Upper lobe of left lung (tissue), 6 donors: ENCODE measurements around the gene GSTT4. TPM values are rescaled to one million over a fixed set of nuclear protein-coding genes. Genes with fewer than 3 reads are reported as not detected.

Experiments
- ATAC-seq, 2 donors: fragments of 200-7000 bp; cut with Tn5 transposase; one replicate each; pipeline ENCODE4 v1.9.1; 2022; ENCODE audit warnings: mild to moderate bottlenecking in 2 of 2, moderate library complexity in 2 of 2; ENCODE audit not compliant: low FRiP score in 2 of 2
- DNase-seq, 2 donors: peaks; one replicate each; pipeline ENCODE4 v3.0.0-alpha.2; 2019 to 2020
- H3K27ac ChIP-seq, 4 donors: fragments of 200-600 bp; sonication (generic); one replicate each; pipeline ENCODE4 v1.5.1; 2016 to 2019
- H3K27me3 ChIP-seq, 4 donors: fragments of 200-600 bp; sonication (generic); one replicate each; pipeline ENCODE4 v1.5.1; 2017 to 2019
- H3K36me3 ChIP-seq, 4 donors: fragments of 200-600 bp; sonication (generic); one replicate each; pipeline ENCODE4 v1.5.1; 2016 to 2019
- H3K4me1 ChIP-seq, 4 donors: fragments of 200-600 bp; sonication (generic); one replicate each; pipeline ENCODE4 v1.5.1; 2018 to 2019
- H3K4me3 ChIP-seq, 4 donors: fragments of 200-600 bp; sonication (generic); one replicate each; pipeline ENCODE4 v1.5.1; 2017 to 2019; ENCODE audit warnings: mild to moderate bottlenecking in 2 of 4, moderate library complexity in 1 of 4
- H3K9me3 ChIP-seq, 4 donors: fragments of 200-600 bp; sonication (generic); one replicate each; pipeline ENCODE4 v1.5.1; 2018 to 2019
- CTCF ChIP-seq, 6 experiments: fragments of 450-650 bp in 4 of 6; fragments of 200-600 bp in 2 of 6; sonication (generic) in 2 of 6; IDR thresholded peaks; one replicate each; pipeline ENCODE4 v1.5.1; 2016 to 2019; ENCODE audit warnings: antibody characterized with exemption in 6 of 6
- EP300 ChIP-seq, 4 donors: sonication (generic); formaldehyde crosslinking; IDR thresholded peaks; one replicate each; pipeline ENCODE4 v1.5.1; 2017; ENCODE audit warnings: antibody characterized with exemption in 4 of 4, control low read depth in 2 of 4
- POLR2A ChIP-seq, 4 donors: fragments of 450-650 bp; IDR thresholded peaks; one replicate each; pipeline ENCODE4 v1.5.1; 2016 to 2017; ENCODE audit warnings: antibody characterized with exemption in 4 of 4, mild to moderate bottlenecking in 2 of 4
- POLR2AphosphoS5 ChIP-seq, 2 donors: sonication (generic); formaldehyde crosslinking; IDR thresholded peaks; one replicate each; pipeline ENCODE4 v1.5.1; 2017; ENCODE audit warnings: antibody characterized with exemption in 2 of 2
- WGBS, 2 donors: methylation state at CpG; one replicate each; pipeline ENCODE4 v1.1.5; 2017 to 2018; 5-methylcytosine and 5-hydroxymethylcytosine counted together
- total RNA-seq, 6 donors: library from RNA; depleted of rRNA in 4 of 6; stranded (reverse); fragments of >200 nt in 4 of 6; gene quantifications; one replicate each; pipeline versions ENCODE4 v1.1.0 to v1.2.1, GENCODE V29; 2016 to 2021
- donor health status: DM: no; HTN: no; CAD: no; lungs with moderate emphysema.
- donor health status: DM: no; HTN: yes; CAD: no; lungs with severe emphysema.

GSTT4 gene
- total RNA-seq, 6 donors from 2014 or later = not detected

- ATAC-seq (no peak), DNase-seq (no peak)
- H3K27ac ChIP-seq = no peak overlapping the region
- H3K27me3 ChIP-seq = no peaks in the 10 kb centered on the region
- H3K4me3 ChIP-seq = no peak overlapping the region
- peaks cover 13 to 23% (median 15%) of the 10 kb centered on the region in 4 donors for H3K4me1 ChIP-seq
- H3K36me3 ChIP-seq = peaks cover 0 to 7% (median 0%) of the 10 kb centered on the region in 4 donors
- TF ChIP-seq CTCF (IDR thresholded peaks at IDR 0.05) (no peak), POLR2A (IDR thresholded peaks at IDR 0.05) (no peak), POLR2AphosphoS5 (IDR thresholded peaks at IDR 0.05) (no peak)
- no peaks in the 10 kb centered on the region for H3K9me3 ChIP-seq
- WGBS, 2 donors = 94 to 100% methylated on average over 1 of the region's 1 CpG
Observed at GRCh38 chr22:24016156-24016555, 10.9 kb upstream of the GSTT4 start.

GRCh38 chr22:24011735-24012068, 6.4 kb upstream of the GSTT4 start:
- no peak for DNase-seq
- H3K27ac ChIP-seq = peak overlapping the region; percentile 78 to 89 (median 82)

GRCh38 chr22:24010018-24010391, 4.8 kb upstream of the GSTT4 start:
- no peak for ATAC-seq
- WGBS, 2 donors = 91 to 92% methylated on average over 2 of the region's 2 CpGs
- H3K36me3 ChIP-seq = no peaks in the 10 kb centered on the region
- peaks cover 13 to 23% (median 15%) of the 10 kb centered on the region in 4 donors for H3K4me1 ChIP-seq
- DNase-seq = no peak
- no peaks in the 10 kb centered on the region for H3K27me3 ChIP-seq
- TF ChIP-seq POLR2AphosphoS5 (IDR thresholded peaks at IDR 0.05) (no peak), POLR2A (IDR thresholded peaks at IDR 0.05) (no peak), CTCF (IDR thresholded peaks at IDR 0.05) (no peak), EP300 (IDR thresholded peaks at IDR 0.05) (no peak)
- H3K9me3 ChIP-seq = no peaks in the 10 kb centered on the region
- no peak overlapping the region for H3K4me3 ChIP-seq
- H3K27ac ChIP-seq = no peak overlapping the region

More at GRCh38 chr22:24011735-24012068, 6.4 kb upstream of the GSTT4 start:
- Histone ChIP-seq H3K4me3 (peak overlapping the region; percentile 73 to 92 (median 86)), H3K9me3 (no peaks in the 10 kb centered on the region), H3K27me3 (no peaks in the 10 kb centered on the region), H3K4me1 (peaks cover 13 to 23% (median 15%) of the 10 kb centered on the region in 4 donors), H3K36me3 (no peaks in the 10 kb centered on the region)
- ATAC-seq = peak; percentile 1 to 3
- 1% methylated on average over 9 to 10 of the region's 10 CpGs for WGBS, 2 donors
- no peak for TF ChIP-seq EP300 (IDR thresholded peaks at IDR 0.05)
- no peak for TF ChIP-seq POLR2A (IDR thresholded peaks at IDR 0.05)
- TF ChIP-seq POLR2AphosphoS5 (IDR thresholded peaks at IDR 0.05) = no peak
- no peak for TF ChIP-seq CTCF (IDR thresholded peaks at IDR 0.05)

- H3K9me3 ChIP-seq = no peaks in the 10 kb centered on the region
- DNase-seq (no peak), ATAC-seq (no peak)
- H3K36me3 ChIP-seq = no peaks in the 10 kb centered on the region
- H3K4me3 ChIP-seq = no peak overlapping the region
- H3K27ac ChIP-seq = no peak overlapping the region
- TF ChIP-seq EP300 (IDR thresholded peaks at IDR 0.05) (no peak), CTCF (IDR thresholded peaks at IDR 0.05) (no peak), POLR2AphosphoS5 (IDR thresholded peaks at IDR 0.05) (no peak), POLR2A (IDR thresholded peaks at IDR 0.05) (no peak)
- H3K4me1 ChIP-seq = peaks cover 13 to 23% (median 15%) of the 10 kb centered on the region in 4 donors
- WGBS, 2 donors = 84 to 86% methylated on average over 7 of the region's 7 CpGs
- no peaks in the 10 kb centered on the region for H3K27me3 ChIP-seq
Observed at GRCh38 chr22:24009227-24010017, 4.2 kb upstream of the GSTT4 start.
